Suprapubic skin (tissue), 4 donors: ENCODE measurements around the gene GLIS1. TPM values are rescaled to one million over a fixed set of nuclear protein-coding genes. Genes with fewer than 3 reads are reported as not detected.

Experiments
- DNase-seq, 2 donors: peaks; one replicate each; pipeline ENCODE4 v3.0.0-alpha.2; 2019; ENCODE audit warnings: low spot score in 2 of 2
- H3K27ac ChIP-seq: fragments of 200-600 bp; sonication (generic); one replicate; pipeline ENCODE4 v1.5.1; 2019
- H3K27me3 ChIP-seq: fragments of 200-600 bp; sonication (generic); one replicate; pipeline ENCODE4 v1.5.1; 2019
- H3K36me3 ChIP-seq: fragments of 200-600 bp; sonication (generic); one replicate; pipeline ENCODE4 v1.5.1; 2019
- H3K4me1 ChIP-seq: fragments of 200-600 bp; sonication (generic); one replicate; pipeline ENCODE4 v1.5.1; 2019
- H3K4me3 ChIP-seq: fragments of 200-600 bp; sonication (generic); one replicate; pipeline ENCODE4 v1.5.1; 2019; ENCODE audit warnings: mild to moderate bottlenecking
- H3K9me3 ChIP-seq: fragments of 200-600 bp; sonication (generic); one replicate; pipeline ENCODE4 v1.5.1; 2019
- CTCF ChIP-seq, 2 donors: fragments of 200-600 bp in 1 of 2; fragments of 450-650 bp in 1 of 2; sonication (generic) in 1 of 2; IDR thresholded peaks; one replicate each; pipeline ENCODE4 v1.5.1; 2016 to 2019; ENCODE audit warnings: antibody characterized with exemption in 2 of 2, mild to moderate bottlenecking in 1 of 2, moderate library complexity in 1 of 2
- EP300 ChIP-seq: sonication (generic); formaldehyde crosslinking; IDR thresholded peaks from one replicate; pipeline ENCODE4 v1.6.1; 2017; ENCODE audit warnings: antibody characterized with exemption
- POLR2A ChIP-seq, 2 donors: fragments of 450-650 bp; IDR thresholded peaks; one replicate each; pipeline ENCODE4 v1.6.1; 2017; ENCODE audit warnings: antibody characterized with exemption in 2 of 2, mild to moderate bottlenecking in 2 of 2, moderate library complexity in 2 of 2
- POLR2AphosphoS5 ChIP-seq, 3 donors: sonication (generic); formaldehyde crosslinking; IDR thresholded peaks; one replicate each; pipeline ENCODE4 v1.6.1; 2017; ENCODE audit warnings: antibody characterized with exemption in 3 of 3
- WGBS: methylation state at CpG from one replicate; pipeline ENCODE4 v1.1.5; 2018; 5-methylcytosine and 5-hydroxymethylcytosine counted together
- total RNA-seq, 4 donors: library from RNA; depleted of rRNA; stranded (reverse); fragments of >200 nt; gene quantifications; one replicate each; pipeline ENCODE4 v1.1.0, GENCODE V29; 2016

Gene GLIS1
- total RNA-seq, 4 donors from 2014 or later = 0.34 to 1.5 (median 0.59) TPM

GRCh38 chr1:53541761-53542550 lies 197.0 kb downstream of the GLIS1 start:
- Histone ChIP-seq H3K36me3 (no peaks in the 10 kb centered on the region), H3K27me3 (no peaks in the 10 kb centered on the region), H3K27ac (peak overlapping the region; percentile 15), H3K4me1 (peaks cover 8% of the 10 kb centered on the region), H3K9me3 (no peaks in the 10 kb centered on the region), H3K4me3 (no peak overlapping the region)
- TF ChIP-seq CTCF (IDR thresholded peaks at IDR 0.05) (peak in 1 of 2 donors; percentile 31), EP300 (no peak), POLR2AphosphoS5 (IDR thresholded peaks at IDR 0.05) (no peak)
- WGBS = 78% methylated on average over 15 of the region's 15 CpGs
- peak; percentile 74 to 79 for DNase-seq

- WGBS = 93% methylated on average over 1 of the region's 2 CpGs
- Histone ChIP-seq H3K27me3 (no peaks in the 10 kb centered on the region), H3K36me3 (no peaks in the 10 kb centered on the region), H3K4me3 (no peak overlapping the region), H3K4me1 (peaks cover 8% of the 10 kb centered on the region), H3K27ac (no peak overlapping the region), H3K9me3 (no peaks in the 10 kb centered on the region)
- DNase-seq = peak in 1 of 2 donors; percentile 35
- TF ChIP-seq CTCF (IDR thresholded peaks at IDR 0.05) (no peak), EP300 (no peak), POLR2AphosphoS5 (IDR thresholded peaks at IDR 0.05) (no peak), POLR2A (IDR thresholded peaks at IDR 0.05) (no peak)
These were observed 197.7 kb downstream of the GLIS1 start for GRCh38 chr1:53541263-53541625.

- Histone ChIP-seq H3K4me1 (peaks cover 8% of the 10 kb centered on the region), H3K27ac (no peak overlapping the region), H3K36me3 (no peaks in the 10 kb centered on the region), H3K4me3 (no peak overlapping the region), H3K27me3 (no peaks in the 10 kb centered on the region), H3K9me3 (no peaks in the 10 kb centered on the region)
- WGBS = 95% methylated on average over 7 of the region's 14 CpGs
- no peak for DNase-seq
- TF ChIP-seq POLR2A (IDR thresholded peaks at IDR 0.05) (no peak), POLR2AphosphoS5 (IDR thresholded peaks at IDR 0.05) (no peak), EP300 (no peak), CTCF (IDR thresholded peaks at IDR 0.05) (no peak)
These were observed 198.2 kb downstream of the GLIS1 start for GRCh38 chr1:53540604-53541262.

GRCh38 chr1:53539711-53540603 lies 199.0 kb downstream of the GLIS1 start:
- peaks cover 8% of the 10 kb centered on the region for H3K4me1 ChIP-seq
- H3K9me3 ChIP-seq = no peaks in the 10 kb centered on the region
- no peak for TF ChIP-seq POLR2A (IDR thresholded peaks at IDR 0.05)
- TF ChIP-seq POLR2AphosphoS5 (IDR thresholded peaks at IDR 0.05) = no peak
- TF ChIP-seq CTCF (IDR thresholded peaks at IDR 0.05) = no peak
- TF ChIP-seq EP300 = no peak
- DNase-seq = no peak
- no peak overlapping the region for H3K27ac ChIP-seq
- 91% methylated on average over 12 of the region's 22 CpGs for WGBS
- H3K4me3 ChIP-seq = no peak overlapping the region
- no peaks in the 10 kb centered on the region for H3K36me3 ChIP-seq
- H3K27me3 ChIP-seq = no peaks in the 10 kb centered on the region

- Histone ChIP-seq H3K4me3 (no peak overlapping the region), H3K4me1 (peaks cover 8% of the 10 kb centered on the region), H3K9me3 (no peaks in the 10 kb centered on the region), H3K27ac (no peak overlapping the region), H3K36me3 (no peaks in the 10 kb centered on the region), H3K27me3 (no peaks in the 10 kb centered on the region)
- DNase-seq = no peak
- no peak for TF ChIP-seq EP300
- 85% methylated on average over 2 of the region's 2 CpGs for WGBS
These were observed 199.7 kb downstream of the GLIS1 start for GRCh38 chr1:53539226-53539625.
